ENCODE measurements around the gene TLCD4. TPM values are rescaled to one million over a fixed set of nuclear protein-coding genes. Genes with fewer than 3 reads are reported as not detected.

Gene TLCD4
- total RNA-seq, 1 experiment from 2014 or later, result 14.1 TPM

DNA sequence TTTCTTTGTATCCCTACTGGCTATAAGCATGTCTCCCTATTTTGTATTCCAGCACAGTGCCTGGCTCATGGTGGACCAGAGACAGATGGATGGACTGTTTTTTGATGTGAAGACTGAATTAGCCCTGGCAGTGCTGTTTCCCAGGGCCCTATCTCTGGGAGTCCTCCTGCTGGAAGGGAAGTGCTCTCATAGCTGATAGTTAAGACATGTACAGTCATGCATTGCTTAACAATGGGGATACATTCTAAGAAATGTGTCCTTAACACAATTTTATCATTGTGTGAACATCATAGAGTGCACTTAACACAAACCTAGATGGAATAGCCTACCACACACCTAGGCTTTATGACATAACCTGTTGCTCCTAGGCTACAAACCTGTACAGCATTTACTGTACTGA is 21.1 kb downstream of the TLCD4 start:
- no peak for DNase-seq
- no peaks in the 10 kb centered on the region for H3K4me1 ChIP-seq
- H3K27me3 ChIP-seq (replicated peaks; ENCODE audit: control insufficient read depth, insufficient read depth, low read length), result no peaks in the 10 kb centered on the region
- peaks cover 4% of the 10 kb centered on the region for H3K36me3 Mint-ChIP-seq (ENCODE audit: insufficient read depth, unreplicated experiment)
- intact Hi-C loops (cut with micrococcal nuclease; ENCODE audit: unreplicated experiment), result no loop called here
- H3K27ac Mint-ChIP-seq (ENCODE audit: unreplicated experiment), result no peak overlapping the region
- no peaks in the 10 kb centered on the region for H3K4me1 Mint-ChIP-seq (ENCODE audit: low read depth, unreplicated experiment)
- H3K4me3 ChIP-seq (ENCODE audit: low read depth, low read length), result no peak overlapping the region
- no peaks in the 10 kb centered on the region for H3K9me3 Mint-ChIP-seq (ENCODE audit: unreplicated experiment)
- no peaks in the 10 kb centered on the region for H3K36me3 ChIP-seq (ENCODE audit: control insufficient read depth, insufficient read depth, low read length)
- no peak overlapping the region for H3K4me3 Mint-ChIP-seq (ENCODE audit: unreplicated experiment)
- ChIA-PET CTCF (no interaction called here), POLR2A (no interaction called here)
- H3K27me3 Mint-ChIP-seq (ENCODE audit: insufficient read depth, unreplicated experiment), result no peaks in the 10 kb centered on the region
- TF ChIP-seq, protein P1, sequence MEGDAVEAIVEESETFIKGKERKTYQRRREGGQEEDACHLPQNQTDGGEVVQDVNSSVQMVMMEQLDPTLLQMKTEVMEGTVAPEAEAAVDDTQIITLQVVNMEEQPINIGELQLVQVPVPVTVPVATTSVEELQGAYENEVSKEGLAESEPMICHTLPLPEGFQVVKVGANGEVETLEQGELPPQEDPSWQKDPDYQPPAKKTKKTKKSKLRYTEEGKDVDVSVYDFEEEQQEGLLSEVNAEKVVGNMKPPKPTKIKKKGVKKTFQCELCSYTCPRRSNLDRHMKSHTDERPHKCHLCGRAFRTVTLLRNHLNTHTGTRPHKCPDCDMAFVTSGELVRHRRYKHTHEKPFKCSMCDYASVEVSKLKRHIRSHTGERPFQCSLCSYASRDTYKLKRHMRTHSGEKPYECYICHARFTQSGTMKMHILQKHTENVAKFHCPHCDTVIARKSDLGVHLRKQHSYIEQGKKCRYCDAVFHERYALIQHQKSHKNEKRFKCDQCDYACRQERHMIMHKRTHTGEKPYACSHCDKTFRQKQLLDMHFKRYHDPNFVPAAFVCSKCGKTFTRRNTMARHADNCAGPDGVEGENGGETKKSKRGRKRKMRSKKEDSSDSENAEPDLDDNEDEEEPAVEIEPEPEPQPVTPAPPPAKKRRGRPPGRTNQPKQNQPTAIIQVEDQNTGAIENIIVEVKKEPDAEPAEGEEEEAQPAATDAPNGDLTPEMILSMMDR (IDR thresholded peaks at IDR 0.05; ENCODE audit: insufficient read depth in 1 of 2, low read depth in 1 of 2, low read length in 1 of 2, severe bottlenecking in 1 of 2, unreplicated experiment in 1 of 2), result no peak
- BruUV-seq (replicated peaks), result no TSS peak
- H3K9me3 ChIP-seq, result no peaks in the 10 kb centered on the region

DNA sequence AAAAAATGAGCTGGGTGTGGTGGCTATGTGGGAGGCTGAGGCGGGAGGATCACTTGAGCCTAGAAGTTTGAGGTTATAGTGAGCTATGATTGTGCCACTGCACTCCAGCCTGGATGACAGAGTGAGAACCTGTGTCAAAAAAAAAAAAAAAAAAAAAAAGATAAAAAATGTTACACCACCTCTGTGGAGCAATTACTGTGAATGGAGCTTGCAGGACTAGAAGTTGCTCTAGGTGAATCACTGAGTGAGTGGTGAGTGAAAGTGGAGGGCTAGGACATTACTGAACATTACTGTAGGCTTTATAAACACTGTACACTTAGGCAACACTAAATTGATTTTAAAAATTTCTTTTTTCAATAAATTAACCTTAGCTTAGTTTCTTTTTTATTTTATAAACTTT is 21.9 kb downstream of the TLCD4 start:
- ChIA-PET POLR2A (interaction anchor here (0.6 kb wide), 1 partner anchor 95 kb away, joined by 4 read pairs; no protein-coding TSS in a partner anchor), CTCF (interaction anchor here (1.3 kb wide), 1 partner anchor 55 kb away, joined by 3 read pairs; no protein-coding TSS in a partner anchor)
- Mint-ChIP-seq H3K27ac (ENCODE audit: unreplicated experiment) (no peak overlapping the region), H3K27me3 (ENCODE audit: insufficient read depth, unreplicated experiment) (no peaks in the 10 kb centered on the region), H3K4me3 (ENCODE audit: unreplicated experiment) (no peak overlapping the region), H3K9me3 (ENCODE audit: unreplicated experiment) (no peaks in the 10 kb centered on the region), H3K4me1 (ENCODE audit: low read depth, unreplicated experiment) (no peaks in the 10 kb centered on the region), H3K36me3 (ENCODE audit: insufficient read depth, unreplicated experiment) (peaks cover 4% of the 10 kb centered on the region)
- no TSS peak for BruUV-seq (replicated peaks)
- no peak for DNase-seq
- Histone ChIP-seq H3K27me3 (replicated peaks; ENCODE audit: control insufficient read depth, insufficient read depth, low read length) (no peaks in the 10 kb centered on the region), H3K4me3 (ENCODE audit: low read depth, low read length) (no peak overlapping the region), H3K4me1 (no peaks in the 10 kb centered on the region), H3K36me3 (ENCODE audit: control insufficient read depth, insufficient read depth, low read length) (no peaks in the 10 kb centered on the region), H3K9me3 (no peaks in the 10 kb centered on the region)
- intact Hi-C loops (cut with micrococcal nuclease; ENCODE audit: unreplicated experiment), result no loop called here
- TF ChIP-seq, protein P1 (IDR thresholded peaks at IDR 0.05; ENCODE audit: insufficient read depth in 1 of 2, low read depth in 1 of 2, low read length in 1 of 2, severe bottlenecking in 1 of 2, unreplicated experiment in 1 of 2), result no peak

DNA sequence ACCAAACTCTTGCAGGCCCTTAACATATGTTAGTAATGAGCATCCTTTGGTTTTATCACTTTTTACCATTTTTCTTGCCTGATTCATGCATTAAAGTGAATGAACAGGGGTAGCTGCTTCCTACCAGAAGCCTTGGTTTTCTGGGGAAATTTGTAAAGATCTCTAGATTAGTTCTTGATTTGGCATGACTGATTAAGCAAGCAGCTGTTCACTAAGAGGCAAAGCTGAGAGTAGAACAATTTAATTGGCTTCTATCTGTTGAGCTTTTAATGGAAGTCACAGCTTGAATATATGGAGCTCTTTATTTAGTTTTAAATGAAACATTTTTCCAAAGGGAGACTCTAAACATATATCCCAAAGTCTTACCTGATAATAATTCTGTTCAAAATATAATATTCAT is 23.6 kb downstream of the TLCD4 start:
- H3K4me3 ChIP-seq (ENCODE audit: low read depth, low read length), result no peak overlapping the region
- POLR2A ChIA-PET, result no interaction called here
- H3K27me3 Mint-ChIP-seq (ENCODE audit: insufficient read depth, unreplicated experiment), result no peaks in the 10 kb centered on the region
- no peaks in the 10 kb centered on the region for H3K27me3 ChIP-seq (replicated peaks; ENCODE audit: control insufficient read depth, insufficient read depth, low read length)
- H3K27ac Mint-ChIP-seq (ENCODE audit: unreplicated experiment), result no peak overlapping the region
- no peaks in the 10 kb centered on the region for H3K4me1 ChIP-seq
- no peaks in the 10 kb centered on the region for H3K9me3 ChIP-seq
- H3K36me3 Mint-ChIP-seq (ENCODE audit: insufficient read depth, unreplicated experiment), result peaks cover 10% of the 10 kb centered on the region
- CTCF ChIA-PET, result no interaction called here
- no TSS peak for BruUV-seq (replicated peaks)
- no peak overlapping the region for H3K4me3 Mint-ChIP-seq (ENCODE audit: unreplicated experiment)
- H3K9me3 Mint-ChIP-seq (ENCODE audit: unreplicated experiment), result no peaks in the 10 kb centered on the region
- no peaks in the 10 kb centered on the region for H3K36me3 ChIP-seq (ENCODE audit: control insufficient read depth, insufficient read depth, low read length)
- DNase-seq, result no peak
- intact Hi-C loops (cut with micrococcal nuclease; ENCODE audit: unreplicated experiment), result no loop called here
- no peaks in the 10 kb centered on the region for H3K4me1 Mint-ChIP-seq (ENCODE audit: low read depth, unreplicated experiment)
- TF ChIP-seq, protein P1 (IDR thresholded peaks at IDR 0.05; ENCODE audit: insufficient read depth in 1 of 2, low read depth in 1 of 2, low read length in 1 of 2, severe bottlenecking in 1 of 2, unreplicated experiment in 1 of 2), result no peak

All from Caco-2 (cell line).